HAP-1 (cell line): ENCODE data around the gene CDH13.

Experiments used
- DNase-seq, 2 experiments: peaks; one replicate each; pipeline ENCODE4 v3.0.0-alpha.2; 2016 to 2020; ENCODE audit warnings: low spot score in 2 of 2
- H3K27me3 ChIP-seq: fragments of 250-450 bp; sonication (Bioruptor Pico); 2 replicates; pipeline ENCODE4 v1.5.1; 2020; ENCODE audit warnings: low read depth, mild to moderate bottlenecking, moderate library complexity
- H3K36me3 ChIP-seq: fragments of 250-450 bp; sonication (Bioruptor Pico); replicated peaks from 2 replicates; pipeline ENCODE4 v1.5.1; 2020; ENCODE audit warnings: mild to moderate bottlenecking
- H3K4me1 ChIP-seq: fragments of 250-450 bp; sonication (Bioruptor Pico); 2 replicates; pipeline ENCODE4 v1.5.1; 2020; ENCODE audit warnings: mild to moderate bottlenecking
- H3K4me3 ChIP-seq: fragments of 250-450 bp; sonication (Bioruptor Pico); 2 replicates; pipeline ENCODE4 v1.5.1; 2020; ENCODE audit warnings: mild to moderate bottlenecking, moderate library complexity
- H3K9me3 ChIP-seq: fragments of 250-450 bp; sonication (Bioruptor Pico); 2 replicates; pipeline ENCODE4 v1.5.1; 2020; ENCODE audit warnings: mild to moderate bottlenecking, moderate library complexity
- in situ Hi-C: fragments of 300-500 bp; cut with MboI; formaldehyde crosslinking; loops from 3 replicates; pipeline ENCODE4 v1.14.3; 2020; ENCODE audit warnings: low sequenced_read_pairs, inconsistent platforms, mixed read lengths

CDH13 gene

DNA sequence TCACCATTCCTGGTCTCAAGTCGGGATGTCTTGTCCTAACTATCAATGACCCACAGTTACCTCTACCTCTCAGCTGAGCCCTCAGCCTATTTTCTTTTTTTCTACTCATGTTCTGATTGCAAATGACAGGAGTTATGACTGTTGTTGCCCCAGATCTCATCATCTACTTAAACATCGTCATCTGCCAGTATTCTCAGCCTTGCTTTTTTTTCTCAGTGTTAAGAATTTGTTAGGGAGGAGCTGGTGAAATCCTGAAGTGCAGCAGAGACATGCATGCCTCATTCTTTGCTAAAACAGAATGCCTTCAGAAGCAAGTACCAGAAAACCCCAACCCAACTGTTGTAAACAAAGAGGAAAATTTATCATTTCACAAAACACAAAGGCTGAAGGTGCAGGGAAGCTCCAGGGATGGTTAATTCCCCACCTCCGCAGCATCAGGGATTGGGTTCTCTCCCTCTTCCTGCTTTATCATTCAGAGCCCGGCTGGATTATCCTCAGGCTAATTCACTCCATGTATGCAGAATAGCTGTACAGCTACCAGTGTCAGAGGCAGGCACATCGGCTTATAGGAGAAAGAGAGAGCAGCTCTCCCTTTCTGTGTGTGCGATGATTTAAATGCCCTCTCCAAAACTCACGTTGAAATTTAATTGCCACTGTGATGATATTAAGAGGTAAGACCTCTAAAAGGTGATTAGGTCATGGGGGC, 640.2 kb downstream of the CDH13 start:
- Histone ChIP-seq H3K4me1 (no peaks in the 10 kb centered on the region), H3K36me3 (no peaks in the 10 kb centered on the region), H3K9me3 (no peaks in the 10 kb centered on the region), H3K4me3 (no peak overlapping the region), H3K27me3 (no peaks in the 10 kb centered on the region)
- DNase-seq = no peak
- in situ Hi-C loops = no loop called here

DNA sequence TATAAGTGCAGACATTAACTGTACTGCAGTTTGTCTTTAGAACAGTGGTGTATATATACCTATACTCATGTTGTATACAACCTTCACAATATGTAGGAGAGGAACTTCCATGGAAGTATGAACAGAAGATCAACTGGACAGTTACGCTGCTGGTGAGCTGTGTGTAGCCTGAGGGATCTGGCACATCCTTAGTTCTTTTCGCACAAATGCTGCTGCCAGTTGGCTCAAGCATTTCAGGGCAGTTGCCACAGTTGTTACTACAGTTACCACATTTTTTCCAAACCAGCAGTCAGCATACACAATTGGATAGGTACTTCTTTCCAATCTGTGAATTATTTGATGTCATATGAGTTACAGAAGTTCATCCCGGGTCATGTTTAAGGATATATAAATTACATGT, 641.4 kb downstream of the CDH13 start:
- no peaks in the 10 kb centered on the region for H3K9me3 ChIP-seq
- DNase-seq = no peak
- H3K4me1 ChIP-seq = no peaks in the 10 kb centered on the region
- in situ Hi-C loops = no loop called here
- no peaks in the 10 kb centered on the region for H3K36me3 ChIP-seq
- no peaks in the 10 kb centered on the region for H3K27me3 ChIP-seq
- H3K4me3 ChIP-seq = no peak overlapping the region

DNA sequence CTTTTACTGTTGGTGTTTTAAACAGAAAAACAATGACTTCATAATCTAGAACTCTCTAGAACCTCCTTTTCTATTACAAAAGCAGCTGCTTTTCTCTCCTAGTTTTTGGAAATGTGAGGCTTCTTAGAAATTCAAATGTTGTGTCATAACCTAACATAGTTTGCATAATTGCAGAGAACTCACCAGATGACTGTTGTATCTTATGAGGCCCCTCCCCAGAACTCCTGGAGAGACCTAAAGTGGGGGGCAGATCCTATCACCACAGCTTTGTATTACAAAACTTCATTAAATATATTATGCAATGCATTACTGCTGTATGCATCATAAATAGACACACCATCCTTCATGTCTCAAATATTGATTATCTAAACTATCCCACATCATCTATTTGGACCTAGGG, 642.3 kb downstream of the CDH13 start:
- DNase-seq = no peak
- Histone ChIP-seq H3K4me1 (no peaks in the 10 kb centered on the region), H3K9me3 (no peaks in the 10 kb centered on the region), H3K4me3 (no peak overlapping the region), H3K36me3 (no peaks in the 10 kb centered on the region), H3K27me3 (no peaks in the 10 kb centered on the region)
- in situ Hi-C loops = no loop called here

DNA sequence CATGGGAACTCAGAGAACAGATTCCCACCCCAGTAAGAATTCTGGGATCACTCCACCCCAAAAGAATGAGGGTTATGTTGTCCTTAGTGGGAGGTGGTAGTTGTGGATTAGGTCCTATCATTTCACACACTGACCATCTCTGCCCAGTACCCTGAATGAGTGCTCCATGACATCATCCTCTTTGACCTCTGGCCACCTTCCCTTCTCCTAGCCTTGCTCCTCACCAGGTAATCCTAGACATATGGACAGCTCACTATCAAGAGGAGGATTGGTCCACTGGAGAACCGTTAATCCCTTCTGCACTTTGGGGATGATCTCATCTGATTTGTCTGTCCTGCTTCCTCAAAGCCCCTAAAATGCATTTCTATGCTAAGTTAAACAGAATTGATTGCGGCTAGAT, 642.8 kb downstream of the CDH13 start:
- Histone ChIP-seq H3K27me3 (no peaks in the 10 kb centered on the region), H3K4me1 (no peaks in the 10 kb centered on the region), H3K4me3 (no peak overlapping the region), H3K9me3 (no peaks in the 10 kb centered on the region), H3K36me3 (no peaks in the 10 kb centered on the region)
- DNase-seq = no peak
- in situ Hi-C loops = no loop called here

DNA sequence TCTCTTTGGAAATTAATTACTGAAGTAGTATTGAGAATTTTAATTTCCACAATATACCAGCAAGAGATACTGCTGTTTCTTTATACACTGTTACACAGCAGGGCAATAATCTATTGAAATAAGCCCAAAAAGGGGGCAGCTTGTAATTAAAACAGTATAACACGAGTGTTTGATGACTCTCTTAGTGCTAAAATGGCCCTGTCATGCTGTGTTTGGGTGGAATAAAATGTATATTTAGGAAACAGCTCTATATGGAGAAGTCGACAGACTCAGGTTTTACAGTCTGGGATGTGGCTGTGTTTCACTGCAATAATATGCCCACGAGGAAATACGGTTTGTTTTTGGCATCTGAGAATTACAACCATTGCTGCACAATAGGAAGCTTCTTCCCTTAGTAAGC, 643.3 kb downstream of the CDH13 start:
- Histone ChIP-seq H3K4me3 (no peak overlapping the region), H3K36me3 (no peaks in the 10 kb centered on the region), H3K9me3 (no peaks in the 10 kb centered on the region), H3K4me1 (no peaks in the 10 kb centered on the region), H3K27me3 (no peaks in the 10 kb centered on the region)
- DNase-seq = no peak
- in situ Hi-C loops = no loop called here

DNA sequence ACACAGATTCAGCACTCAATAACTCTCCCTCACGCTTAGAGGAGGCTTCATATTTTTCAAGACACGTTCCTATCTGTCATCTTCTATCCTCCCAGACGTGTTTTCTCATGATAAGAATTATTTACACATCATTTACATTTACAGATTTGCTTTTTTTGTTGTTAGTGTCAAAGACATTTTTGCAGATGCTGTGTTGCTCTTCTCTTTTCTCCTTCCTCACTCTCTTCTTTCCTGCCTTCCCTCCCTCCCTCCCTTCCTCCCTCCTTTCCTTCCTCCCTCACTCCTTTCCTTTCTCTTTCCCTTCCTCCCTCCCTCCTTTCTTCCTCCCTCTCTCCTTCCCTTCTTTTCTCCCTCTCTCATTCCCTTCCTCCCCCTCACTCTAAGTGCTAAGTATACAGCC, 643.9 kb downstream of the CDH13 start:
- Histone ChIP-seq H3K4me1 (no peaks in the 10 kb centered on the region), H3K4me3 (no peak overlapping the region), H3K36me3 (no peaks in the 10 kb centered on the region), H3K27me3 (no peaks in the 10 kb centered on the region), H3K9me3 (no peaks in the 10 kb centered on the region)
- in situ Hi-C loops = no loop called here
- DNase-seq = no peak

DNA sequence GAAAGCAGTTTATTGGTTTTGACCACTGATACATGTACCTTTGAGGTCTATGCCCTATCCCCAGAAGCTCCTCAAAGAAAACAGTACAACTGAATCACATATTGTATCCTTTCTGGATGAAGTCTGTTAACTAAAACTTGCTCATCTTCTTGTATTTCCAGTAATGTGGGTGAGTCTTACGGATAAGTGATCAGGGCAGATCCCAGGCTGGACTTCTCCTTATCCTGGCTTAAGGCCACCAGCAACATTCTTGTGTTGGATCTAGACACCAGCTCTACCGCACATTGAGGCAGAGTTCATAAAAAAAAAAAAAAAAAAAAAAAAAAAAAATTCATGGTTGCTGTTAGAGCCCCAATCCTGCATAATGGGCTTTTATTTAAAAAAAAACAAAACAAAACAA, 644.4 kb downstream of the CDH13 start:
- Histone ChIP-seq H3K4me3 (no peak overlapping the region), H3K36me3 (no peaks in the 10 kb centered on the region), H3K4me1 (no peaks in the 10 kb centered on the region), H3K27me3 (no peaks in the 10 kb centered on the region), H3K9me3 (no peaks in the 10 kb centered on the region)
- DNase-seq = no peak
- in situ Hi-C loops = no loop called here

DNA sequence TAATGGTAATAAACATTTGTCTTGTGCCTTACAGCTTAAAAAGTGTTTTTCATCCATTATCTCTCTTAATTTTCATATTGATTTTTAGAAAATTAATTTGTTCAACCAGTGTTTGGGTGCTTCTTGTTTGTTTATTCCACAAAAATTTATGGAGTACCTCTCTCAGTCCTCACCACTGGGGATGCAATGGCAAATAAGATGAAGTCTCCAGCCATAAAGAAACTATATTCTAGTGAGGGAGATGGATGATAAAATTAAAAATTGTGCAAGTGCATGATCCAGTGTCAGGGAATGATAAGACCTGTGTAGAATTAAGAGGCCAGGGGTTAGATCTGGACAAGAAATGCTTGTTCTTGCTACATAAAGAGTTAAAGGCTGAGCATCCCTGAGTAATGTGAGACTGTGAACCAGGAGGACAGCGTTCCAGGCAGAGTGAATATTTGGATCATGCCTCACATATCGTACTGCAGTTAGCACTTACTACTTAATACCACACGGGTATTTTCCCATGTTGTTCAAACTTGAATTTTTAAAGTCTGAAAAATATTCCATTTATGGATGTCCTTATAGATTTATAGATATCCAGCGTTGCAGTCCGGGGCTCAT, 645.3 kb downstream of the CDH13 start:
- Histone ChIP-seq H3K4me1 (no peaks in the 10 kb centered on the region), H3K27me3 (no peaks in the 10 kb centered on the region), H3K9me3 (no peaks in the 10 kb centered on the region), H3K36me3 (no peaks in the 10 kb centered on the region), H3K4me3 (no peak overlapping the region)
- DNase-seq = no peak
- in situ Hi-C loops = no loop called here

DNA sequence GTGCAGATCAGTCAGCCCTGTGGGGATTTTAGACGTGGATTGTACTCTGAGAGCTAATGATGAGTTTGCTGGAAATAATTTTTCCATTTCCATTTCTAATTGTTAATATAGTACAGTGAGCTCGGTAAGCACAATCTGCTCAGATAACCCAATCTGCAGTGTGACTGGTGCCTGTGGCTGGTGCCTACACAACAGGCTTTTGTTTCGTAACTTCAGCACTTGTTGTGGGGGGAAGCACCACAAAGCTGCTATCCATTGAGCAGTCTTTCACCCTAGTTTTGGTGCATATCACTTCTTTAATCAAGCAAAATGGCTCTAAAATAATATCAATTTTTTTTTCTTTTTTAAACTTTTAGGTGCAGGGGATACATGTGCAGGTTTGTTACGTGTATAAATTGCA, 646.1 kb downstream of the CDH13 start:
- H3K4me1 ChIP-seq = no peaks in the 10 kb centered on the region
- H3K9me3 ChIP-seq = no peaks in the 10 kb centered on the region
- no peaks in the 10 kb centered on the region for H3K27me3 ChIP-seq
- no peak for DNase-seq
- no peaks in the 10 kb centered on the region for H3K36me3 ChIP-seq
- H3K4me3 ChIP-seq = no peak overlapping the region
- in situ Hi-C loops = no loop called here

DNA sequence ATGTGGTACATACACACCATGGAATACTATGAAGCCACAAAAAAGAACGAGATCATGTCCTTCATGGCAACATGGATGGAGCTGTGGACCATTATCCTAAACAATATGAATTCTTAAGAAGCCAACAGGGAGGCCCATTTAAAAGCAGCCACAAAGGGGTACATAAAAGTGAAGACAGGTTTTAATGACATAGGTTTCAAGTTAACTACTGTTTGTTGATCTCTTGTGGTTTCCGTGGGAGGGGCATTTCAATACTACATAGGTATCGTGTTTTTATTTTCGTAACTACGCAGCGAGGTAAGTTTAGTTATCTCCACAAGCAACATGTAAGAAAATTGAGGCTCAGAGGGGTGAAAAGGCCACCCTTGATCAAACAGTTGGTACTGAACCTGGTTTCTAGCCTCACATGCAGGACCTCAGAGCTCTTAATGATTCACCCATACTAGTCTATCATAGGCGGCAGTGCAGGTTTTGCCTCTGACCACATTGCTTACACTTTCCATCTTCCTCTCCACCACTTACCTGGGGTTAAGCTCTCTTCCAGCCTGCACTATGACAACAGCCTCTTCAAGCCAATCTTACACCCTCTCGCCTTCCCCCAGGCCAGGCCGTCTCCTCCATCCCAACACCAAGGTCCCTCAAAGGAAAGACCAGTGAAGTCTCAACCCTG, 646.9 kb downstream of the CDH13 start:
- no peak overlapping the region for H3K4me3 ChIP-seq
- no peaks in the 10 kb centered on the region for H3K36me3 ChIP-seq
- in situ Hi-C loops = no loop called here

DNA sequence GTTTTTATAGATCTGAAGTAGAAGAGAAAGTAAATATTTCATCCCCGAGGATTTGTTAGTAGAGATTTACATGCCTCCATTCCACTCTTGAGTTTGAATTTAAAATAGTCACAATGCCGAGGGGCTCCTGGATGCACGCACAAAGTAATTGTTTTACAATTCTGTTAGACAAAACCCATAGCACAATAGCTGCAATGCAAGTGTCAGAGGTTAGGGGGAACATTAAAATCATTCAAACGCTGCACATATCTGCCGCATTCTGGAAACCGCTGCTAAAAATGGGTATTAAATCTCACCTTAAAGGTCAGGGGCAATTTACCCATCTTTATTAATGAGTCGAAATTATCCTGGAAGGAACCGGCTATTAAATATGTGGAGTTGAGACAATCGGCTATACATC, 652.5 kb downstream of the CDH13 start:
- H3K36me3 ChIP-seq = no peaks in the 10 kb centered on the region
- no peaks in the 10 kb centered on the region for H3K27me3 ChIP-seq
- DNase-seq = no peak
- H3K4me3 ChIP-seq = no peak overlapping the region
- H3K9me3 ChIP-seq = no peaks in the 10 kb centered on the region
- no peaks in the 10 kb centered on the region for H3K4me1 ChIP-seq
- in situ Hi-C loops = no loop called here

More for the DNA sequence above, 646.9 kb downstream of the CDH13 start:
- Histone ChIP-seq H3K4me1 (no peaks in the 10 kb centered on the region), H3K27me3 (no peaks in the 10 kb centered on the region), H3K9me3 (no peaks in the 10 kb centered on the region)
- DNase-seq = no peak

DNA sequence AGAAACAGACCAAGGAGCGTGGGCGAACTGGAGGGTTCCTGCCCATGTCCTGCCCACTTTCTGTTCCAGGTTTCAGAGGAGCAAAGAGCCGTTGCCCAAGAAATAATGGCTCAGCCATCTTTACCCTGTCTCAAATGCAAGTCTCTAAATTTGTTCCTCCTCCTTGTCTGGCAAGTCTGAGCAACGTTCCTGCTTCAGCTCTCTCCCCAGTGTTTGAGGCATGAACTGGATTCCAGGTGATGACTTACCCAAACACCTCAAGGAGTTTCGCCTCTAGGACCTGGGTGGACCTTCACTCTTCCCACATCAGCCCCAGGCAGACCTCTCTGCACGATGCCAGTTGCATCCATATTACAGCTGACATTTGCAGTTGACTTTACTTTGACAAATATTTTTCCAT, 659.2 kb downstream of the CDH13 start:
- no peak overlapping the region for H3K4me3 ChIP-seq
- no peaks in the 10 kb centered on the region for H3K36me3 ChIP-seq
- in situ Hi-C loops = no loop called here
- H3K27me3 ChIP-seq = no peaks in the 10 kb centered on the region
- DNase-seq = no peak
- no peaks in the 10 kb centered on the region for H3K9me3 ChIP-seq
- no peaks in the 10 kb centered on the region for H3K4me1 ChIP-seq

DNA sequence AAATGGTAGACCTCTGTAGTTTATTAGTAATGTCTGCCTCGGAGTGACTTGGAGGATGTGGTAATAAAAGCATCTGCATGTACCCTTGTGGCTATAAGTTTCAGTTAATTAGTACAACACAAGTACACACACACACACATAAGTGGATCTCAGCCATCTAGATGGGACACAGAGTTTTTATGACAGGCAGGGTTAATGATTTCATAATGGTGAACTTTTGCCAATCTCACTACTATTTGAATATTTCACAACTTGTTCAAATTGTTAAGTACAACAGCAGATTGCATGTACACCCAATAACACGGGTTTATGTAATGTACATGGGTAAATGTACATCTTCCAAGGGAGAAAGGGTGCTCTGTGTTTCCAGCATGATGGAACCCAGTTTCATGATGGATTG, 669.7 kb downstream of the CDH13 start:
- H3K27me3 ChIP-seq = no peaks in the 10 kb centered on the region
- no peaks in the 10 kb centered on the region for H3K4me1 ChIP-seq
- in situ Hi-C loops = no loop called here
- DNase-seq = no peak
- H3K4me3 ChIP-seq = no peak overlapping the region
- H3K36me3 ChIP-seq = no peaks in the 10 kb centered on the region
- H3K9me3 ChIP-seq = no peaks in the 10 kb centered on the region

DNA sequence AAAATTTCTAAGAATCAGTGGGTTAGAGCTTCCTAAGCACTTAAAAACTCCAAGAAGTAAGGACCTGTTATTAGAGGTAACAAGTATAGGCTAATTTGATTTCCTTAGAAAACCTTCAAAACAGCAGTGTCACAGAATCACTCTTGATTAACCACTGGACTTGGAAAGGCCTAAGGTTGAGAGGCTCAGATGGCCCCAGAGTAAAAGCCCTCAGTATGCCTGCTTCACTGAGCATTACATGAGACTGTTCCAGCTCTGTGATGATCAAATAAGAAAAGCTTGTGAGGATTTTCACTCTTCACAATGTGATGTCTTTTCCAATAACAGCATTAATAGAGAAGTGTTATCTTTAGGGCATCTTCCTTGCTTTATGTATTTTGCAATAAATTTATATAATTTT, 671.8 kb downstream of the CDH13 start:
- DNase-seq = no peak
- no peaks in the 10 kb centered on the region for H3K9me3 ChIP-seq
- no peaks in the 10 kb centered on the region for H3K36me3 ChIP-seq
- no peak overlapping the region for H3K4me3 ChIP-seq
- no peaks in the 10 kb centered on the region for H3K27me3 ChIP-seq
- in situ Hi-C loops = no loop called here
- H3K4me1 ChIP-seq = no peaks in the 10 kb centered on the region
